Tibial nerve (tissue), 4 donors: Measurements from ENCODE around the gene TEAD3.

Source experiments
- CTCF ChIP-seq, 5 experiments: fragments of 200-600 bp in 3 of 5; fragments of 450-650 bp in 2 of 5; sonication (generic) in 3 of 5; IDR thresholded peaks; one replicate each; pipeline ENCODE4 v1.5.1; 2016 to 2019; ENCODE audit warnings: antibody characterized with exemption in 5 of 5, mild to moderate bottlenecking in 3 of 5, moderate library complexity in 2 of 5
- EP300 ChIP-seq, 2 donors: sonication (generic); formaldehyde crosslinking; IDR thresholded peaks; one replicate each; pipeline ENCODE4 v1.6.1; 2017; ENCODE audit warnings: antibody characterized with exemption in 2 of 2, mild to moderate bottlenecking in 1 of 2
- POLR2A ChIP-seq, 2 donors: fragments of 450-650 bp; IDR thresholded peaks; one replicate each; pipeline ENCODE4 v1.6.1; 2017; ENCODE audit warnings: antibody characterized with exemption in 2 of 2, mild to moderate bottlenecking in 2 of 2, moderate library complexity in 2 of 2

GRCh38 chr6:35499372-35499771, 2.5 kb upstream of the TEAD3 start:
- TF ChIP-seq POLR2A (IDR thresholded peaks at IDR 0.05): no peak
- no peak for TF ChIP-seq CTCF (IDR thresholded peaks at IDR 0.05)
- TF ChIP-seq EP300 (IDR thresholded peaks at IDR 0.05): no peak
